Measurements from ENCODE around the gene BCL3. TPM values are rescaled to one million over a fixed set of nuclear protein-coding genes. Genes with fewer than 3 reads are reported as not detected.
"Not testable (repeated sequence)": the region's sequence is repeated elsewhere in the genome, so short reads cannot be mapped to it uniquely, and the experiment has no call there.

BCL3 gene
- total and polyA plus RNA-seq, 2 experiments from 2014 or later, result 1.4 to 4.1 TPM

- H3K27ac ChIP-seq (ENCODE audit: low read depth); H3K9me2 ChIP-seq (ENCODE audit: insufficient read depth); H3K4me2 ChIP-seq; H3K27ac Mint-ChIP-seq; H2AFZ ChIP-seq; H3K4me3 ChIP-seq; ATAC-seq; H3K79me2 ChIP-seq (replicated peaks; ENCODE audit: insufficient read depth); H3K4me1 ChIP-seq (ENCODE audit: insufficient read depth); DNase-seq (ENCODE audit: low spot score); H3K4me1 Mint-ChIP-seq; H3K27me3 ChIP-seq (ENCODE audit: insufficient read depth); H3K9me3 Mint-ChIP-seq; H4K20me1 ChIP-seq (replicated peaks; ENCODE audit: insufficient read depth); H3K36me3 ChIP-seq (ENCODE audit: insufficient read depth); H3K4me3 Mint-ChIP-seq: not testable (repeated sequence)
- peaks cover 15% of the 10 kb centered on the region; the same call in 1 of the 2 replicates for H3F3A ChIP-seq (replicated peaks; ENCODE audit: low read depth)
- Mint-ChIP-seq H3K36me3 (ENCODE audit: low read depth) (peaks cover 16% of the 10 kb centered on the region; the same call in 2 of the 3 replicates), H3K27me3 (ENCODE audit: insufficient read depth, low read depth, poor library complexity) (peaks cover 12% of the 10 kb centered on the region)
Observed at GRCh38 chr19:44781694-44782093, 33.2 kb downstream of the BCL3 start.

- Histone ChIP-seq H3F3A (replicated peaks; ENCODE audit: low read depth) (peaks cover 14% of the 10 kb centered on the region; the same call in 1 of the 2 replicates), H3K27ac (ENCODE audit: low read depth) (no peak overlapping the region), H4K20me1 (replicated peaks; ENCODE audit: insufficient read depth) (no peaks in the 10 kb centered on the region; the same call in none of the 2 replicates), H3K4me2 (no peak overlapping the region), H3K4me1 (ENCODE audit: insufficient read depth) (no peaks in the 10 kb centered on the region), H3K9me2 (ENCODE audit: insufficient read depth) (no peaks in the 10 kb centered on the region), H2AFZ (no peak overlapping the region), H3K79me2 (replicated peaks; ENCODE audit: insufficient read depth) (no peaks in the 10 kb centered on the region), H3K27me3 (ENCODE audit: insufficient read depth) (no peaks in the 10 kb centered on the region), H3K36me3 (ENCODE audit: insufficient read depth) (no peaks in the 10 kb centered on the region; the same call in 1 of the 2 replicates), H3K4me3 (no peak overlapping the region)
- Mint-ChIP-seq H3K4me1 (peaks cover 6% of the 10 kb centered on the region), H3K9me3 (no peaks in the 10 kb centered on the region), H3K36me3 (ENCODE audit: low read depth) (peaks cover 18% of the 10 kb centered on the region; the same call in 2 of the 3 replicates), H3K27ac (no peak overlapping the region), H3K4me3 (no peak overlapping the region), H3K27me3 (ENCODE audit: insufficient read depth, low read depth, poor library complexity) (peaks cover 9% of the 10 kb centered on the region)
- ATAC-seq (no peak), DNase-seq (ENCODE audit: low spot score) (peak; percentile 29)
- TF ChIP-seq EZH2phosphoT487 (IDR thresholded peaks at IDR 0.05; ENCODE audit: unreplicated experiment) (no peak), STAT1 (IDR thresholded peaks at IDR 0.05; ENCODE audit: unreplicated experiment) (no peak), CREB1 (CRISPR knock-in tag; IDR thresholded peaks at IDR 0.05; ENCODE audit: low read depth) (no peak), POLR2AphosphoS5 (IDR thresholded peaks at IDR 0.05; ENCODE audit: low read depth) (no peak), JUNB (IDR thresholded peaks at IDR 0.05; ENCODE audit: unreplicated experiment) (no peak), CTCF (conservative IDR thresholded peaks at IDR 0.05; ENCODE audit: low read depth in 2 of 2) (peak; percentile 13 to 19; a peak in 2 of 4 replicates), NANOG (IDR thresholded peaks at IDR 0.05; ENCODE audit: borderline replicate concordance) (no peak)
Observed at GRCh38 chr19:44782729-44783128, 34.2 kb downstream of the BCL3 start.

GRCh38 chr19:44783545-44783944 is 35.0 kb downstream of the BCL3 start:
- no peak for ATAC-seq
- peaks cover 9% of the 10 kb centered on the region for H3K27me3 Mint-ChIP-seq (ENCODE audit: insufficient read depth, low read depth, poor library complexity)
- Histone ChIP-seq H3K9me2 (ENCODE audit: insufficient read depth) (no peaks in the 10 kb centered on the region), H3K36me3 (ENCODE audit: insufficient read depth) (no peaks in the 10 kb centered on the region; the same call in 1 of the 2 replicates), H2AFZ (no peak overlapping the region), H3K27me3 (ENCODE audit: insufficient read depth) (no peaks in the 10 kb centered on the region), H3K79me2 (replicated peaks; ENCODE audit: insufficient read depth) (no peaks in the 10 kb centered on the region), H3K4me3 (no peak overlapping the region), H4K20me1 (replicated peaks; ENCODE audit: insufficient read depth) (no peaks in the 10 kb centered on the region; the same call in none of the 2 replicates), H3K4me2 (no peak overlapping the region), H3K27ac (ENCODE audit: low read depth) (no peak overlapping the region), H3K4me1 (ENCODE audit: insufficient read depth) (no peaks in the 10 kb centered on the region), H3F3A (replicated peaks; ENCODE audit: low read depth) (peaks cover 14% of the 10 kb centered on the region; the same call in 1 of the 2 replicates)
- no peak for DNase-seq (ENCODE audit: low spot score)
- H3K27ac Mint-ChIP-seq, result no peak overlapping the region
- peaks cover 18% of the 10 kb centered on the region; the same call in 2 of the 3 replicates for H3K36me3 Mint-ChIP-seq (ENCODE audit: low read depth)
- peaks cover 6% of the 10 kb centered on the region for H3K4me1 Mint-ChIP-seq
- H3K9me3 Mint-ChIP-seq, result no peaks in the 10 kb centered on the region
- no peak overlapping the region for H3K4me3 Mint-ChIP-seq
- TF ChIP-seq CREB1 (CRISPR knock-in tag; IDR thresholded peaks at IDR 0.05; ENCODE audit: low read depth) (no peak), ZNF462 (CRISPR knock-in tag; IDR thresholded peaks at IDR 0.05) (no peak), POLR2AphosphoS5 (IDR thresholded peaks at IDR 0.05; ENCODE audit: low read depth) (no peak)

Measured in GM23338 (cell line).